ENCODE measurements around the gene AGBL4. TPM values are rescaled to one million over a fixed set of nuclear protein-coding genes. Genes with fewer than 3 reads are reported as not detected.
"Not testable (repeated sequence)": the region's sequence is repeated elsewhere in the genome, so short reads cannot be mapped to it uniquely, and the experiment has no call there.

Gene AGBL4
- total and polyA plus RNA-seq, 9 of the 15 experiments (the other 6 are each of a cell fraction or from before 2014, with no cell fraction given) = 0.11 TPM; not detected in 7

DNA sequence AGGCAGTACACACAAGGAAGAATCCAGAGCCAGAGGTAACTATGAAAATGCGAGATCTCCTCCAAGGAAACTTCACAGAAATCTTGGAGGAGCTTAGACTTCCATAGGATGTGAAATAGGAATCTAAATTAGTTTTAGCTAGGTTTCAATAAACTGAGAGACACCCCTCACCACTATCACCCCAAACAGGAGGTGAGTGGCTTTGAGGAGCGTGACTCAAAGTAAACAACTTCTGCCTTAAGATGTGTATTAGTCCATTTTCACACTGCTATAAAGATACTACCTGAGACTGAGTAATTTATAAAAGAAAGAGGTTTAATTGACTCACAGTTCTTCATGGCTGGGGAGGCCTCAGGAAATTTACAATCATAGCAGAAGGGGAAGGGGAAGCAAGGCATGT, 703.3 kb downstream of the AGBL4 start:
- CTCF ChIA-PET (ENCODE audit: low intra/inter-chr PET ratio); H3K4me1 ChIP-seq (replicated peaks in 1 of 2; ENCODE audit: control insufficient read depth in 2 of 2, insufficient read depth in 2 of 2, low read length in 2 of 2); intact Hi-C loops (cut with micrococcal nuclease); in situ Hi-C loops (cut with MboI); BruUV-seq (replicated peaks); H3K4me2 ChIP-seq (ENCODE audit: insufficient read depth, low read length); H4K20me1 ChIP-seq (replicated peaks; ENCODE audit: control insufficient read depth, insufficient read depth, low read length); H3K27ac ChIP-seq (ENCODE audit: extremely low read depth, low read depth, low read length); H3K9ac ChIP-seq (ENCODE audit: insufficient read depth in 1 of 2, low read depth in 2 of 2, low read length in 2 of 2); FAIRE-seq; H3K4me3 ChIP-seq; H3K9me3 ChIP-seq (replicated peaks; ENCODE audit: control insufficient read depth, insufficient read depth, low read depth, low read length); H3K79me2 ChIP-seq (ENCODE audit: control insufficient read depth, insufficient read depth, low read length); H3K9me1 ChIP-seq (ENCODE audit: control insufficient read depth, insufficient read depth, low read length); DNase-seq (ENCODE audit: extremely low read depth in 1 of 4, low spot score in 3 of 4); H2AFZ ChIP-seq (ENCODE audit: low read depth, low read length); ATAC-seq; POLR2A ChIA-PET; H3K36me3 ChIP-seq (ENCODE audit: control insufficient read depth, insufficient read depth, low read length); H3K27me3 ChIP-seq (ENCODE audit: control insufficient read depth in 2 of 2, insufficient read depth in 2 of 2, low read length in 2 of 2): not testable (repeated sequence)
- 0% methylated on average over 2 of the region's 2 CpGs for WGBS (ENCODE audit: insufficient coverage, low coverage, missing lambda C conversion rate)

DNA sequence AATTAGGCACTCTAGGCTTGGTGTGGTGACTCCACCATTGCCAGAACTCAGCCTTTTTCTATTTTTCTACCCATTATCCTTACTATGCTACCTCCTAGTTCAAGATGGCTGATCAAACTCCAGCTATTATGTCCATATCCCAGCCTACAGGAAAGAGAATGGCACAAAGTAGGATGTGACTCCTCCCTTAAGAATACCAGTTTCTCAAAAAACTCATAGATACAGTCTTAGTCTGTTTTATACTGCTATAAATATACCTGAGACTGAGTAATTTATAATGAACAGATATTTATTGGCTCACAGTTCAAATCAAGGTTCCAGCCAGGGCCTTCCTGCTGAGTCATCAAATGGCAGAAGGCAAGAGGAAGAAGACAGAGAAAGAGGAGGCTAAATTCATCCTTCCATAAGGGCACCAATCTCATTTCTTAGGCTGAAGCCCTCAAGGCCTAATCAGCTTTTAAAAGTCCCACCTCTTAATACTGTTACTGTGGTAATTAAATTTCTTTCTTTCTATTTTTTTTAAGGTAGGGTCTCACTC, 704.3 kb downstream of the AGBL4 start:
- ATAC-seq = no peak
- no peak overlapping the region for H3K4me3 ChIP-seq
- intact Hi-C loops (cut with micrococcal nuclease) (no loop called here), in situ Hi-C loops (cut with MboI) (no loop called here)
- BruUV-seq (replicated peaks) = no TSS peak
- no peak overlapping the region for H3K27ac ChIP-seq (ENCODE audit: extremely low read depth, low read depth, low read length)
- H3K9me1 ChIP-seq (ENCODE audit: control insufficient read depth, insufficient read depth, low read length) = no peaks in the 10 kb centered on the region
- DNase-seq (ENCODE audit: extremely low read depth in 1 of 4, low spot score in 3 of 4) = no peak
- H3K27me3 ChIP-seq (ENCODE audit: control insufficient read depth in 2 of 2, insufficient read depth in 2 of 2, low read length in 2 of 2) = no peaks in the 10 kb centered on the region
- ChIA-PET POLR2A (interaction anchor here (0.6 kb wide), 1 partner anchor 72 kb away, joined by 3 read pairs; no protein-coding TSS in a partner anchor), CTCF (ENCODE audit: low intra/inter-chr PET ratio) (no interaction called here)
- H3K4me2 ChIP-seq (ENCODE audit: insufficient read depth, low read length) = no peak overlapping the region
- no peaks in the 10 kb centered on the region for H3K36me3 ChIP-seq (ENCODE audit: control insufficient read depth, insufficient read depth, low read length)
- H3K4me1 ChIP-seq (replicated peaks in 1 of 2; ENCODE audit: control insufficient read depth in 2 of 2, insufficient read depth in 2 of 2, low read length in 2 of 2) = no peaks in the 10 kb centered on the region
- FAIRE-seq = no peak
- TF ChIP-seq SMARCA4 (IDR thresholded peaks at IDR 0.05) (no peak), SP1 (CRISPR knock-in tag; IDR thresholded peaks at IDR 0.05) (no peak), MAFF (IDR thresholded peaks at IDR 0.05; ENCODE audit: low read length) (peak; percentile 39), C11orf30 (IDR thresholded peaks at IDR 0.05; ENCODE audit: low read depth) (peak; percentile 12; the same call in 1 of the 2 replicates), MAFK (IDR thresholded peaks at IDR 0.05; ENCODE audit: low read length) (peak; percentile 41; the same call in 1 of the 2 replicates), U2AF1 (optimal IDR thresholded peaks at IDR 0.05; ENCODE audit: low read depth, low read length) (no peak), MAFG (tag; conservative IDR thresholded peaks at IDR 0.05) (peak; percentile 20; the same call in 1 of the 2 replicates), ZNF316 (IDR thresholded peaks at IDR 0.05) (0 out of 2 replicates have a peak, but pooled peaks have one; percentile 3)
- H4K20me1 ChIP-seq (replicated peaks; ENCODE audit: control insufficient read depth, insufficient read depth, low read length) = no peaks in the 10 kb centered on the region
- H2AFZ ChIP-seq (ENCODE audit: low read depth, low read length) = no peak overlapping the region
- no peaks in the 10 kb centered on the region for H3K79me2 ChIP-seq (ENCODE audit: control insufficient read depth, insufficient read depth, low read length)
- no peak overlapping the region for H3K9ac ChIP-seq (ENCODE audit: insufficient read depth in 1 of 2, low read depth in 2 of 2, low read length in 2 of 2)
- H3K9me3 ChIP-seq (replicated peaks; ENCODE audit: control insufficient read depth, insufficient read depth, low read depth, low read length) = no peaks in the 10 kb centered on the region
